ENCODE measurements around the gene WDFY4.

- no peak for TF ChIP-seq EZH2 (IDR thresholded peaks at IDR 0.05; ENCODE audit: low read length, missing control alignments)
- no peak for TF ChIP-seq CTCF (conservative IDR thresholded peaks at IDR 0.05 in 1 of 2, IDR thresholded peaks at IDR 0.05 in 1 of 2; ENCODE audit: low read depth in 1 of 2, low read length in 2 of 2)
Observed at GRCh38 chr10:48976196-48976595, 291.5 kb downstream of the WDFY4 start.
